Fibroblast of lung (primary cell): ENCODE measurements around the gene KCNH4. TPM values are rescaled to one million over a fixed set of nuclear protein-coding genes. Genes with fewer than 3 reads are reported as not detected.
A peak's percentile ranks its signal among the peaks of the same experiment; 100 is the strongest.

Source experiments
- DNase-seq, 2 donors: peaks; one replicate each; pipeline versions ENCODE4 v3.0.0 to v3.0.0-alpha.2; 2010; ENCODE audit warnings: low read depth in 2 of 2
- H2AFZ ChIP-seq: 2 replicates; pipeline ENCODE4 v1.5.1; 2012; ENCODE audit warnings: low read length, control low read depth, inconsistent platforms
- H3K27ac ChIP-seq: 2 replicates; pipeline ENCODE4 v1.5.1; 2011; ENCODE audit warnings: low read length, control low read depth; ENCODE audit not compliant: insufficient read depth
- H3K27me3 ChIP-seq: 2 replicates; pipeline ENCODE4 v1.5.1; 2011; ENCODE audit warnings: mild to moderate bottlenecking, low read length; ENCODE audit not compliant: control insufficient read depth, insufficient read depth
- H3K36me3 ChIP-seq: 2 replicates; pipeline ENCODE4 v1.5.1; 2011; ENCODE audit warnings: low read length; ENCODE audit not compliant: control insufficient read depth, insufficient read depth
- H3K4me1 ChIP-seq: 2 replicates; pipeline ENCODE4 v1.5.1; 2011; ENCODE audit warnings: low read length; ENCODE audit not compliant: control insufficient read depth, insufficient read depth; ENCODE audit errors: extremely low read depth
- H3K4me2 ChIP-seq: 2 replicates; pipeline ENCODE4 v1.5.1; 2011; ENCODE audit warnings: low read length, control low read depth; ENCODE audit not compliant: insufficient read depth; ENCODE audit errors: extremely low read depth
- H3K4me3 ChIP-seq, 4 experiments: fragments of 200-600 bp in 1 of 4; sonication (generic) in 1 of 4; replicated peaks in 1 of 4; 2 replicates each; pipeline ENCODE4 v1.5.1; 2011 to 2016; ENCODE audit warnings: low read length in 4 of 4, low read depth in 3 of 4, mild to moderate bottlenecking in 3 of 4, control low read depth in 2 of 4, inconsistent platforms in 1 of 4, mixed read lengths in 1 of 4; ENCODE audit not compliant: insufficient read depth in 1 of 4; ENCODE audit errors: control extremely low read depth in 1 of 4
- H3K79me2 ChIP-seq: 2 replicates; pipeline ENCODE4 v1.5.1; 2012; ENCODE audit warnings: mild to moderate bottlenecking, low read length, inconsistent platforms; ENCODE audit not compliant: control insufficient read depth, insufficient read depth
- H3K9ac ChIP-seq: 2 replicates; pipeline ENCODE4 v1.5.1; 2011; ENCODE audit warnings: mild to moderate bottlenecking, low read length, control low read depth; ENCODE audit not compliant: insufficient read depth
- H3K9me3 ChIP-seq: 2 replicates; pipeline ENCODE4 v1.5.1; 2012; ENCODE audit warnings: low read depth, low read length; ENCODE audit not compliant: control insufficient read depth, insufficient read depth
- H4K20me1 ChIP-seq: 2 replicates; pipeline ENCODE4 v1.5.1; 2011; ENCODE audit warnings: low read length; ENCODE audit not compliant: control insufficient read depth, insufficient read depth; ENCODE audit errors: extremely low read depth
- CTCF ChIP-seq, 2 donors: IDR thresholded peaks in 1 of 2; conservative IDR thresholded peaks in 1 of 2; 1 replicate in 1 of 2; 2 replicates in 1 of 2; pipeline ENCODE4 v1.5.1; 2011 to 2012; ENCODE audit warnings: low read length in 2 of 2, control low read depth in 1 of 2, inconsistent platforms in 1 of 2, low read depth in 1 of 2, mild to moderate bottlenecking in 1 of 2
- EZH2 ChIP-seq: IDR thresholded peaks from 2 replicates; pipeline ENCODE4 v1.5.1; 2012; ENCODE audit warnings: low read length, control low read depth, mild to moderate bottlenecking; ENCODE audit errors: missing control alignments
- polyA minus RNA-seq: library from RNA; depleted of rRNA, polyadenylated mRNA; stranded (reverse); fragments of >200 nt; gene quantifications from 2 replicates; pipeline ENCODE4 v1.2.3, GENCODE V29; 2011; ENCODE audit warnings: low replicate concordance
- polyA plus RNA-seq, 2 donors: library from polyadenylated mRNA; depleted of rRNA in 1 of 2; stranded (reverse) in 1 of 2; unstranded in 1 of 2; fragments of >200 nt; gene quantifications; 2 replicates each; pipeline ENCODE4 v1.2.1, GENCODE V29; 2011 to 2012; ENCODE audit warnings: missing spikeins in 1 of 2
- total RNA-seq: library from RNA; depleted of rRNA; stranded (reverse); fragments of >200 nt; gene quantifications from 2 replicates; pipeline ENCODE4 v1.2.1, GENCODE V29; 2014

Gene KCNH4
- total RNA-seq = not detected in 2 replicates
- 0.01 and 0.03 TPM in 2 replicates for polyA plus RNA-seq
- polyA plus RNA-seq (2012) = not detected in 2 replicates
- not detected in 2 replicates for polyA minus RNA-seq

DNA sequence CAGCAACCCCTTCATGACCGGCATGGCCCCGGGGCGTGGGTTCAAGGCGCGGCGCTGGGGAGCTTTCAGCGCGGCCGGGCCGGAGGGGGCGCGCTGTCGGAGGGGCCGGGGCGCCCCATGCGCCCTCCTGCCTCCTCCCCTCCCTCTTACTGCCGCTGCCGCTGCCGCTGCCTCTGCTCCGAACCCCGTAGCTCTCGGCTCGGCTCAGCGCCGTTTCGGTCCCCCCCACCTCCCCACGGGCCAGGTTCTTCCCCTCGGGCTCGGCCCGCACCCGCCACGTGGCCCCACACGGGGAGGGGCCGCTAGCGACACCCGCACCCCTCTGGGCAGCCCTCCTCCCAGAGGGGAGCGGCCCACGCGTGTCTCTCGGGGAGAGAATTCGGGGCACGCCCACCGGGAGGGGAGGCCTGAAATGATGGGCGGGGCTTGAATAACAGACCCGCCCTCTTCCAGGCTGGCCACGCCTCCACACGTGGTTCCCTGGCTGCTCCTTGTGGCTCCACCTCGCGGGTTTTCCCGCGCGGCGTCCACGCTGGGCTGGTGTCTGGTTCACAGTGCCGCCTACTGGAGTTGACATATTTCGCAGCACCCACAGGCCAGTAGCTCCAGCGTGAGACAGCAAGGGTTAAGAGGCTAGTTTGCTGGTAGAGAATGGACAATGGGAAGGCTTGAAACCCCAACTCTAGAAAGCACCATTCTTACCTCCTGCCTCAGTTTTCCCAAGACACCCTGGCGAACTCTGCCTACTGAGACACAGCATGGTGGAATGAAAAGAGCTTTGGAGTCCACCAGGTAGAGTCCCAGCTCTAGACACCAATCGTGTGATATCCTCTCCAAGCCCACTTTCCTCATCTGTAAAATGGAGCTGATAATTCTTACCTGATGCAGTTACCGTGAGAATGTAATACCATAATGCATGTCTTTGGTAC, at the start of gene KCNH4:
TSS of gene KCNH4 (minus strand) at position 221 of the 929 bp plus-strand sequence. CDS start at position 24, 197 bp downstream.
- no peaks in the 10 kb centered on the region for H4K20me1 ChIP-seq
- H3K9ac ChIP-seq = no peak within 1 kb of the TSS
- H3K36me3 ChIP-seq = no peaks in the 10 kb centered on the region
- H3K4me3 ChIP-seq = peak within 1 kb of the TSS in 1 of 4 experiments; percentile 37
- H3K4me2 ChIP-seq = peak within 1 kb of the TSS; percentile 59
- peaks cover 25% of the 10 kb centered on the region for H3K27me3 ChIP-seq
- no peaks in the 10 kb centered on the region for H3K9me3 ChIP-seq
- H3K27ac ChIP-seq = no peak within 1 kb of the TSS
- TF ChIP-seq EZH2 (peak; percentile 18), CTCF (conservative IDR thresholded peaks at IDR 0.05 in 1 of 2, IDR thresholded peaks at IDR 0.05 in 1 of 2; ENCODE audit: low read depth in 1 of 2, low read length in 2 of 2) (peak; percentile 45 to 48)
- peaks cover 7% of the 10 kb centered on the region for H3K4me1 ChIP-seq
- DNase-seq = peak; percentile 41 to 70
- no peaks in the 10 kb centered on the region for H3K79me2 ChIP-seq
- H2AFZ ChIP-seq = no peak within 1 kb of the TSS

DNA sequence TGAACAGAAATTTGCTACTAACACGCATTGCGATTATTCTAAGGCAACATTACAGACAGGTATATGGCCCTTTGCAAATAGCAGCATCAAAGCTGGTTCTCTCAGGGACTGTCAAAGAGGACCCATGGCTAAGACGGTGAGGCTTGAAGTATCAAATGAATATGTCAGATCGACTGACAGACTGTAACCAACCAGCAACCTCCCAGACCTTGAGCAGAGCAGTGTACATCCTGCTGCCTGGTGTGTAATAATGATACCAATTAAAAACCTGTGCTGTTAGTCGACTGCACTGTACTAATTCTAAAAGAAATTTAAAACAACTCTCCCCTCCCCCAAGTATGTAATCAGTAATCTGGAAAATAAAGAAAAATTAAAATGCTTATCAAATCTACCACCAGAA, 49.3 kb upstream of the KCNH4 start:
- DNase-seq = no peak
- H3K9ac ChIP-seq = no peak overlapping the region

More for the DNA sequence above, 49.3 kb upstream of the KCNH4 start:
- TF ChIP-seq EZH2 (no peak), CTCF (conservative IDR thresholded peaks at IDR 0.05 in 1 of 2, IDR thresholded peaks at IDR 0.05 in 1 of 2; ENCODE audit: low read depth in 1 of 2, low read length in 2 of 2) (no peak)
- Histone ChIP-seq H3K36me3 (no peaks in the 10 kb centered on the region), H3K27me3 (no peaks in the 10 kb centered on the region), H3K4me2 (no peak overlapping the region), H3K4me3 (no peak overlapping the region), H3K27ac (no peak overlapping the region), H3K9me3 (no peaks in the 10 kb centered on the region), H2AFZ (no peak overlapping the region), H3K4me1 (peaks cover 2% of the 10 kb centered on the region), H4K20me1 (no peaks in the 10 kb centered on the region), H3K79me2 (no peaks in the 10 kb centered on the region)
